Measurements from ENCODE around the gene SPTBN1.

- TF ChIP-seq POLR2A (IDR thresholded peaks at IDR 0.05; ENCODE audit: low read depth, low read length) (no peak), CTCF (conservative IDR thresholded peaks at IDR 0.05; ENCODE audit: low read depth, low read length) (no peak)
These were observed 241.8 kb downstream of the SPTBN1 start for GRCh38 chr2:54697934-54698333.

Measured in IMR-90 (cell line).